HG02759 (cell line): ENCODE data around the gene DENND5B.

Source experiments
- ATAC-seq: cut with Tn5 transposase; IDR thresholded peaks from one replicate; pipeline ENCODE4 v1.9.1; 2021; ENCODE audit warnings: mild to moderate bottlenecking, moderate library complexity; ENCODE audit not compliant: unreplicated experiment

Gene DENND5B

DNA sequence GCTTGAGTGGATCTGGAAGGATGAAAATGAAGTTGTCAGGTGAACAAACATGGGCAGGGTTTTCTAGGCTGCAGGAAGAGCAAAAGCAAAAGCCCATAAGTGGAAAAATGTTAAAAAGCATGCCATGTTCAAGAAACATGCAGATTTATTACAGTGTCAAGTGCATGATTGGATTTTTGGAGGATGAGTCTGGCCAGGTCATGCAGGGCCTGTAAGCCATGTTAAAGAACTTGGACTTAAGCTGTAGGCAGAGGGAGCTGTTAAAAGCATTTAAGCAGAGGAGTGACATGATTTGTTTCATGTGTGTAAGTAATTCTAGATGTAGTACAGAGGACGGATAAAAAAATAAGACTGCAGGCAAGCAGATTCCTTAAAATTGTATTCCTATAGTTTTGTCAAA lies 248.7 kb downstream of the DENND5B start:
- no peak for ATAC-seq

DNA sequence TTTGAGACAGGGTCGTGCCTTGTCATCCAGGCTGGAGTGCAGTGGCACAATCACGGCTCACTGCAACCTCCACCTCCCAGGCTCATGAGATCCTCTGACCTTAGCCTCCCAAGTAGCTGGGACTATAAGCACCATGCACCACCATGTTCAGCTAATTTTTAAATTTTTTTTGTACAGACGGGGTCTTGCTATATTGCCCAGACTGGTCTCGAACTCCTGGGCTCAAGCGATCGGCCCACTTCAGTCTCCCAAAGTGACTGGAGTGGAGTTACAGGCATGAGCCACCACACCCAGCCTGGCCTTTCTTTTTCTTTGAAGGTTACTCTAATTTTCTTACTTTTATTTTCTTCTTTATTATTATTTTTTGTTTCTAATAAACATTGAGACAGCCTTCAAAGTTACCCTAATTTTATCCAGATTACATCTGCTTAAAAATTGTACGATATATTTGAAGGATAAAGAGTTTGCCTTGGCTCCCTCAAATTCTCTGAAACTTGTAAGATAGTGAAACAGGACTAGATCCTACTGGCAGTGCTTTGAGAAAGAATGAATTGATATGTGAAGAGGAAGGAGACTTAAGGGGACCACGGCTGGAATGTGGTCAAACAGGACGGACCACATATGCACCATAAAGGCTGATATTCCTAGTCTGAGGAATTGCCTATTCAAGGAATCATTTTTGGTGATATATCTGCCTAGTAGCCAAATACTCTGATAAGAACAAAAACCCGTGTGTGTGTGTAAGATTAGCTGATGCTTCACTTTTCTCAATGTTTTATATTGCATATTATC lies 250.9 kb downstream of the DENND5B start:
- ATAC-seq = no peak

DNA sequence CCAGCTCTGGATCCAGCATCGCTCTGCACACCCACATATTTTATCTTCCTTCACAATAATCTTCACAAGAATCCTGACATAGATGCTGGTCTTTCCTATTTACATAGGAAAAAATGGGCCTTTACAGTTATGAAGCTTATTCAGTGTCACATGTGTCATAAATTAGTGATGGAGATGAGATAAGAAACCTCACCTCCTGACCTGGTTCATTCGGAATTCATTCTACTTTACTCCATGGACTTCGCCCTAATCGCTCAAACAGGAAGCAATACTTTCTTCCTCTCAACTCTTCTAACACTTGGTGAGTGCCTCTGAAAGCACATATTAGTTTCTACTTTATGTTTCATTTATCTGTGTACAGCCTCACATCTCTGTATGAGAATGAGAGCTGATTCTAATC lies 253.0 kb downstream of the DENND5B start:
- no peak for ATAC-seq
